BLaER1 treated with 17β-estradiol and CSF1 and Interleukin-3, amounts not matched to agents 10 nM and 100 nM (cell line): ENCODE measurements around the gene KIF1A.
"Not testable (repeated sequence)": the region's sequence is repeated elsewhere in the genome, so short reads cannot be mapped to it uniquely, and the experiment has no call there.

ENCODE experiments used
- H3K27ac ChIP-seq, 11 experiments: shearing (Covaris generic); formaldehyde crosslinking; 2 replicates each; pipeline ENCODE4 v1.8.1; 2022
- H3K27me3 ChIP-seq, 11 experiments: shearing (Covaris generic); formaldehyde crosslinking; 2 replicates each; pipeline ENCODE4 v1.8.1; 2022
- H3K36me3 ChIP-seq, 11 experiments: shearing (Covaris generic); formaldehyde crosslinking; 2 replicates each; pipeline ENCODE4 v1.8.1; 2022
- H3K4me1 ChIP-seq, 10 experiments: shearing (Covaris generic); formaldehyde crosslinking; 2 replicates each; pipeline ENCODE4 v1.8.1; 2022
- H3K4me2 ChIP-seq, 11 experiments: shearing (Covaris generic); formaldehyde crosslinking; 2 replicates each; pipeline ENCODE4 v1.8.1; 2022
- H3K4me3 ChIP-seq, 10 experiments: shearing (Covaris generic); formaldehyde crosslinking; 2 replicates each; pipeline ENCODE4 v1.8.1; 2022
- H3K9ac ChIP-seq, 11 experiments: shearing (Covaris generic); formaldehyde crosslinking; 2 replicates each; pipeline ENCODE4 v1.8.1; 2022
- H3K9me3 ChIP-seq, 11 experiments: shearing (Covaris generic); formaldehyde crosslinking; replicated peaks in 1 of 11; 2 replicates each; pipeline ENCODE4 v1.8.1; 2022
- H4K20me1 ChIP-seq, 11 experiments: shearing (Covaris generic); formaldehyde crosslinking; 2 replicates each; pipeline ENCODE4 v1.8.1; 2022
- Cebpa-rat ChIP-seq, 11 experiments: shearing (Covaris generic); IDR thresholded peaks; 2 replicates each; pipeline ENCODE4 v1.8.1; 2022

The KIF1A gene

GRCh38 chr2:240696469-240696868 lies 123.5 kb downstream of the KIF1A start:
- H3K4me1 ChIP-seq, H3K27me3 ChIP-seq, H4K20me1 ChIP-seq, H3K27ac ChIP-seq, H3K4me3 ChIP-seq, H3K4me2 ChIP-seq, H3K9me3 ChIP-seq, H3K36me3 ChIP-seq, H3K9ac ChIP-seq: not testable (repeated sequence)

GRCh38 chr2:240695593-240695992 lies 124.4 kb downstream of the KIF1A start:
- not testable (repeated sequence) for H3K4me1 ChIP-seq, H3K27me3 ChIP-seq, H3K4me3 ChIP-seq, H4K20me1 ChIP-seq, H3K9me3 ChIP-seq, H3K9ac ChIP-seq, H3K4me2 ChIP-seq, H3K27ac ChIP-seq, H3K36me3 ChIP-seq

GRCh38 chr2:240694304-240694703 lies 125.7 kb downstream of the KIF1A start:
- not testable (repeated sequence) for H3K4me2 ChIP-seq, H4K20me1 ChIP-seq, H3K36me3 ChIP-seq, H3K27ac ChIP-seq, H3K4me1 ChIP-seq, H3K4me3 ChIP-seq, H3K27me3 ChIP-seq, H3K9ac ChIP-seq, H3K9me3 ChIP-seq

GRCh38 chr2:240692583-240693561 lies 127.1 kb downstream of the KIF1A start:
- not testable (repeated sequence) for H3K4me1 ChIP-seq, H3K27me3 ChIP-seq, H3K9me3 ChIP-seq, H3K36me3 ChIP-seq, H4K20me1 ChIP-seq, H3K27ac ChIP-seq, H3K9ac ChIP-seq, H3K4me2 ChIP-seq, H3K4me3 ChIP-seq

GRCh38 chr2:240691631-240692420 lies 128.2 kb downstream of the KIF1A start, which contains the start of gene AQP12A:
Gene AQP12A (plus strand): TSS chr2:240691866. CDS start chr2:240691914, 48 bp downstream.
- not testable (repeated sequence) for H3K9ac ChIP-seq, H4K20me1 ChIP-seq
- peaks cover 5 to 16% (median 8%) of the 10 kb centered on the region in 10 experiments; a peak in 17 of 20 replicates for H3K4me1 ChIP-seq

GRCh38 chr2:240691075-240691427 lies 129.0 kb downstream of the KIF1A start:
- H3K27ac ChIP-seq, H3K9me3 ChIP-seq, H3K9ac ChIP-seq, H3K4me2 ChIP-seq, H3K36me3 ChIP-seq, H4K20me1 ChIP-seq, H3K4me3 ChIP-seq, H3K27me3 ChIP-seq: not testable (repeated sequence)
- H3K4me1 ChIP-seq, result peaks cover 6 to 23% (median 13%) of the 10 kb centered on the region in 10 experiments; a peak in 17 of 20 replicates

More at GRCh38 chr2:240691631-240692420, 128.2 kb downstream of the KIF1A start, which contains the start of gene AQP12A:
- H3K4me3 ChIP-seq, H3K36me3 ChIP-seq, H3K27ac ChIP-seq, H3K9me3 ChIP-seq, H3K27me3 ChIP-seq: not testable (repeated sequence)
- H3K4me2 ChIP-seq, result peak within 1 kb of the TSS in 6 of 11 experiments; percentile 43 to 69 (median 50); a peak in 5 of 22 replicates

GRCh38 chr2:240690421-240691074 lies 129.5 kb downstream of the KIF1A start:
- H3K4me3 ChIP-seq, H3K36me3 ChIP-seq, H4K20me1 ChIP-seq, H3K9ac ChIP-seq, H3K27ac ChIP-seq, H3K27me3 ChIP-seq, H3K9me3 ChIP-seq: not testable (repeated sequence)
- peak overlapping the region in 9 of 11 experiments; percentile 43 to 69 (median 50); a peak in 15 of 22 replicates for H3K4me2 ChIP-seq
- peaks cover 6 to 27% (median 15%) of the 10 kb centered on the region in 10 experiments; a peak in 17 of 20 replicates for H3K4me1 ChIP-seq

- Histone ChIP-seq H3K27me3 (no peaks in the 10 kb centered on the region), H3K27ac (no peak overlapping the region), H3K4me1 (peaks cover 6 to 27% (median 15%) of the 10 kb centered on the region in 10 experiments; a peak in 17 of 20 replicates), H3K9ac (no peak overlapping the region), H3K9me3 (no peaks in the 10 kb centered on the region), H4K20me1 (no peaks in the 10 kb centered on the region), H3K4me2 (peak overlapping the region in 8 of 11 experiments; percentile 43 to 69 (median 48); a peak in 13 of 22 replicates), H3K4me3 (no peak overlapping the region), H3K36me3 (no peaks in the 10 kb centered on the region)
- TF ChIP-seq Cebpa-rat (IDR thresholded peaks at IDR 0.05), result no peak
Measured at GRCh38 chr2:240689975-240690374, 130.0 kb downstream of the KIF1A start.

GRCh38 chr2:240688553-240688919 lies 131.5 kb downstream of the KIF1A start:
- no peaks in the 10 kb centered on the region for H3K27me3 ChIP-seq
- H3K4me2 ChIP-seq, result no peak overlapping the region
- H3K36me3 ChIP-seq, result no peaks in the 10 kb centered on the region
- no peak overlapping the region for H3K4me3 ChIP-seq
- no peaks in the 10 kb centered on the region for H3K9me3 ChIP-seq
- no peak overlapping the region; a peak in 1 of 22 replicates for H3K27ac ChIP-seq
- peaks cover 11 to 33% (median 19%) of the 10 kb centered on the region in 10 experiments; a peak in 19 of 20 replicates for H3K4me1 ChIP-seq
- no peaks in the 10 kb centered on the region for H4K20me1 ChIP-seq
- TF ChIP-seq Cebpa-rat (IDR thresholded peaks at IDR 0.05), result no peak
- no peak overlapping the region for H3K9ac ChIP-seq
